PC-9 (cell line): ENCODE results near the gene NAA50.

Source experiments
- EZH2 ChIP-seq: fragments of 200-600 bp; sonication (generic); IDR thresholded peaks from 2 replicates; pipeline ENCODE4 v1.8.0; 2017; ENCODE audit warnings: antibody characterized with exemption, low read depth
- TF ChIP-seq, protein P1 (sequence below): fragments of 200-600 bp; sonication (generic); conservative IDR thresholded peaks from 2 replicates; pipeline ENCODE4 v1.6.1; 2017; ENCODE audit warnings: mixed run types, antibody characterized with exemption, mild to moderate bottlenecking, moderate library complexity

DNA sequence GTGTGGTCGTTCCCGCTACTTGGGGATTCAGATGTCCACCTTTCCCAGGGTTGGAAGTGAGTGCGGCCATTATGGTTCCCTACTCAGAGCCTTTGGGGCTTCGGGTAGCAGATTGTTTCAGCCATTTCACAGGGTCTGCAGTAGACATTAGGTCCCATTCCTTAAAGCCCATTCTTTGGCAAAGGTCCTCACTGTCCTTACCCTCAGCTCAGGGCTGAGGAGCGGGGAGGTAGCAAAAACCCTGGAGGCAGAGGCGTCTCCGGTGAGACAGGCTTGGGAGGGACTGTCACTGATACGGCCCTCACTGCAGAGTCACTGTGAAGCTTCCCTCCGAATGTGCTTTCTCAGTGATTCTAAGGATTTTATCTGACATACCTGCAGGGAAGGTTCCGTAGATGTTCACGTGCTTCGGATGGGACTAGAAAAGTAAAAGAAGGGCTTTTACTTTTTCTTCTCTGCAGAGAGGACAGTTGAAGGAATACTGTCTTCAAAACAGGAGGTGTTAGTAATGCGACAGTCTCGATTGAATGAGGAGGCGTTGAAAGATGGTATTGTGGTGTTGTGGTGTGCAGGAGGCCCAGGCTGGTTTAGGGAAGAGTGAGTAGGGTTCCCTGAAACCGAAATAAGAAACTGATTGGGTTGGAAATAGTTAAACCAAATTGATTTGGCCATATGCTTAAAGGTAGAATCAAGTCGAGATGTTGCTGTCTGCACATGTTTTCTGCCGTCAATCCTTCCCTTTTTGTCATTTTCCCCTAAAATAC, 1.4 kb upstream of the NAA50 start:
- TF ChIP-seq, protein P1, sequence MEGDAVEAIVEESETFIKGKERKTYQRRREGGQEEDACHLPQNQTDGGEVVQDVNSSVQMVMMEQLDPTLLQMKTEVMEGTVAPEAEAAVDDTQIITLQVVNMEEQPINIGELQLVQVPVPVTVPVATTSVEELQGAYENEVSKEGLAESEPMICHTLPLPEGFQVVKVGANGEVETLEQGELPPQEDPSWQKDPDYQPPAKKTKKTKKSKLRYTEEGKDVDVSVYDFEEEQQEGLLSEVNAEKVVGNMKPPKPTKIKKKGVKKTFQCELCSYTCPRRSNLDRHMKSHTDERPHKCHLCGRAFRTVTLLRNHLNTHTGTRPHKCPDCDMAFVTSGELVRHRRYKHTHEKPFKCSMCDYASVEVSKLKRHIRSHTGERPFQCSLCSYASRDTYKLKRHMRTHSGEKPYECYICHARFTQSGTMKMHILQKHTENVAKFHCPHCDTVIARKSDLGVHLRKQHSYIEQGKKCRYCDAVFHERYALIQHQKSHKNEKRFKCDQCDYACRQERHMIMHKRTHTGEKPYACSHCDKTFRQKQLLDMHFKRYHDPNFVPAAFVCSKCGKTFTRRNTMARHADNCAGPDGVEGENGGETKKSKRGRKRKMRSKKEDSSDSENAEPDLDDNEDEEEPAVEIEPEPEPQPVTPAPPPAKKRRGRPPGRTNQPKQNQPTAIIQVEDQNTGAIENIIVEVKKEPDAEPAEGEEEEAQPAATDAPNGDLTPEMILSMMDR: no peak
- no peak for TF ChIP-seq EZH2
